Neural progenitor cell (in vitro differentiated cells): ENCODE data around the gene HNF4A.

Experiments
- EZH2 ChIP-seq: fragments of 200-600 bp; sonication (generic); IDR thresholded peaks from 2 replicates; pipeline ENCODE4 v1.6.1; 2017; ENCODE audit warnings: antibody characterized with exemption, mild to moderate bottlenecking, moderate library complexity
- EZH2phosphoT487 ChIP-seq: fragments of 200-600 bp; sonication (generic); IDR thresholded peaks from 2 replicates; pipeline ENCODE4 v1.6.1; 2017; ENCODE audit warnings: antibody characterized with exemption
- TF ChIP-seq, protein P1 (sequence below): fragments of 200-600 bp; sonication (generic); IDR thresholded peaks from 2 replicates; pipeline ENCODE4 v1.5.1; 2017; ENCODE audit warnings: antibody characterized with exemption, mild to moderate bottlenecking

- no peak for TF ChIP-seq EZH2
- TF ChIP-seq, protein P1, sequence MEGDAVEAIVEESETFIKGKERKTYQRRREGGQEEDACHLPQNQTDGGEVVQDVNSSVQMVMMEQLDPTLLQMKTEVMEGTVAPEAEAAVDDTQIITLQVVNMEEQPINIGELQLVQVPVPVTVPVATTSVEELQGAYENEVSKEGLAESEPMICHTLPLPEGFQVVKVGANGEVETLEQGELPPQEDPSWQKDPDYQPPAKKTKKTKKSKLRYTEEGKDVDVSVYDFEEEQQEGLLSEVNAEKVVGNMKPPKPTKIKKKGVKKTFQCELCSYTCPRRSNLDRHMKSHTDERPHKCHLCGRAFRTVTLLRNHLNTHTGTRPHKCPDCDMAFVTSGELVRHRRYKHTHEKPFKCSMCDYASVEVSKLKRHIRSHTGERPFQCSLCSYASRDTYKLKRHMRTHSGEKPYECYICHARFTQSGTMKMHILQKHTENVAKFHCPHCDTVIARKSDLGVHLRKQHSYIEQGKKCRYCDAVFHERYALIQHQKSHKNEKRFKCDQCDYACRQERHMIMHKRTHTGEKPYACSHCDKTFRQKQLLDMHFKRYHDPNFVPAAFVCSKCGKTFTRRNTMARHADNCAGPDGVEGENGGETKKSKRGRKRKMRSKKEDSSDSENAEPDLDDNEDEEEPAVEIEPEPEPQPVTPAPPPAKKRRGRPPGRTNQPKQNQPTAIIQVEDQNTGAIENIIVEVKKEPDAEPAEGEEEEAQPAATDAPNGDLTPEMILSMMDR: no peak
- no peak for TF ChIP-seq EZH2phosphoT487
Measured at GRCh38 chr20:44419131-44419844, 63.8 kb downstream of the HNF4A start.
